DOHH2 (cell line): ENCODE measurements around the gene IZUMO1.

Experiments
- EZH2phosphoT487 ChIP-seq: fragments of 200-600 bp; sonication (generic); IDR thresholded peaks from 2 replicates; pipeline ENCODE4 v1.6.1; 2017; ENCODE audit warnings: borderline replicate concordance, mild to moderate bottlenecking, antibody characterized with exemption, low read length, moderate library complexity, mixed read lengths
- TF ChIP-seq, protein P1 (sequence below): fragments of 200-600 bp; sonication (generic); IDR thresholded peaks from one replicate; pipeline ENCODE4 v1.5.1; 2014; ENCODE audit warnings: antibody characterized with exemption, mild to moderate bottlenecking, low read depth, low read length; ENCODE audit not compliant: poor library complexity, severe bottlenecking

DNA sequence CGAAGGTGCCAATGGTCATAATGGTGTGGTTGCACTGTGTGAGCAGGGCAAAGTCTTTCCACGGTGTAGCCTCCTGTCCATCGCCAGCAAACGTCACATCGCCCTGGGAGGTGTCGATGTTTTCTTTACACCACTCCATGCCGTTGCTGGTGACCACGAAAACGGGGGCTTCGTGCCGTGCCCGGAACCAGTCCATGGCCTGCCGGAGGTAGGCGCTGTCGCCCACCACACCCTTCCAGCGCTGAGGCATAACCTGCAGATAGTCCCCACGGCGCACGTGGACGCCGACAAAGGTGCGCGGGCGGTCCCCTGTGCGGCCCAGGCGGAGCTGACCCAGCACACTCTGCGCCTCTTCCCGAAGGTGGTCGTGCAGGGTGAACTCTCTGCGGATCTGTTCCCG, 3.6 kb upstream of the IZUMO1 start:
- TF ChIP-seq, protein P1, sequence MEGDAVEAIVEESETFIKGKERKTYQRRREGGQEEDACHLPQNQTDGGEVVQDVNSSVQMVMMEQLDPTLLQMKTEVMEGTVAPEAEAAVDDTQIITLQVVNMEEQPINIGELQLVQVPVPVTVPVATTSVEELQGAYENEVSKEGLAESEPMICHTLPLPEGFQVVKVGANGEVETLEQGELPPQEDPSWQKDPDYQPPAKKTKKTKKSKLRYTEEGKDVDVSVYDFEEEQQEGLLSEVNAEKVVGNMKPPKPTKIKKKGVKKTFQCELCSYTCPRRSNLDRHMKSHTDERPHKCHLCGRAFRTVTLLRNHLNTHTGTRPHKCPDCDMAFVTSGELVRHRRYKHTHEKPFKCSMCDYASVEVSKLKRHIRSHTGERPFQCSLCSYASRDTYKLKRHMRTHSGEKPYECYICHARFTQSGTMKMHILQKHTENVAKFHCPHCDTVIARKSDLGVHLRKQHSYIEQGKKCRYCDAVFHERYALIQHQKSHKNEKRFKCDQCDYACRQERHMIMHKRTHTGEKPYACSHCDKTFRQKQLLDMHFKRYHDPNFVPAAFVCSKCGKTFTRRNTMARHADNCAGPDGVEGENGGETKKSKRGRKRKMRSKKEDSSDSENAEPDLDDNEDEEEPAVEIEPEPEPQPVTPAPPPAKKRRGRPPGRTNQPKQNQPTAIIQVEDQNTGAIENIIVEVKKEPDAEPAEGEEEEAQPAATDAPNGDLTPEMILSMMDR, result no peak
- no peak for TF ChIP-seq EZH2phosphoT487
